ENCODE measurements around the gene CTSS.

- TF ChIP-seq POLR2A (IDR thresholded peaks at IDR 0.05; ENCODE audit: borderline replicate concordance, extremely low read depth, insufficient read depth, insufficient read length) = no peak
- no peak for TF ChIP-seq CTCF (IDR thresholded peaks at IDR 0.05 in 2 of 3, conservative IDR thresholded peaks at IDR 0.05 in 1 of 3; ENCODE audit: borderline replicate concordance in 1 of 3, insufficient read depth in 1 of 3, low read depth in 2 of 3, low read length in 2 of 3)
Measured at GRCh38 chr1:150807249-150808023, 41.9 kb upstream of the CTSS start.
